ENCODE data around the gene BORCS6. TPM values are rescaled to one million over a fixed set of nuclear protein-coding genes. Genes with fewer than 3 reads are reported as not detected.

The BORCS6 gene
- total RNA-seq, 2 donors from 2014 or later: 10.2 to 10.8 TPM

DNA sequence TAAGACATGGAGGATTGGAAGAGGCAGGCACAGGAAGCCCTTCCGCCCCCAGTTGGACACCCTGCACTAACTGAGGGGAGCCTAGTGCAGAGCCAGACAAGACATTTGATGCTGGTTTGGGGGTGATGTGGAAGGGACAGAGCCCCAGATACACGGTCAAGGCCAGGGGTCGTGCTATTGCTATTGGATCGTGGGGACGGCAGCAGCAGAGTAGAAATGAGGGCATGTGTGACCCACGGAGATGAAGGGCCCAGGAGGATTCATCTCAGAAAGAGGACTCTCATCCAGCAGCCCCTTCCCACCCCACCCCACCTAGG, 25.2 kb downstream of the BORCS6 start:
- H3K4me1 ChIP-seq: peaks cover 0 to 38% of the 10 kb centered on the region in 2 donors
- H3K27me3 ChIP-seq: no peaks in the 10 kb centered on the region
- peak overlapping the region; percentile 99 for H3K27ac ChIP-seq
- H3K36me3 ChIP-seq: peaks cover 16% of the 10 kb centered on the region
- peak overlapping the region in 1 of 2 donors; percentile 97 for H3K4me3 ChIP-seq
- no peak for DNase-seq (ENCODE audit: low spot score)
- H3K9me3 ChIP-seq: no peaks in the 10 kb centered on the region
- TF ChIP-seq, protein P1, sequence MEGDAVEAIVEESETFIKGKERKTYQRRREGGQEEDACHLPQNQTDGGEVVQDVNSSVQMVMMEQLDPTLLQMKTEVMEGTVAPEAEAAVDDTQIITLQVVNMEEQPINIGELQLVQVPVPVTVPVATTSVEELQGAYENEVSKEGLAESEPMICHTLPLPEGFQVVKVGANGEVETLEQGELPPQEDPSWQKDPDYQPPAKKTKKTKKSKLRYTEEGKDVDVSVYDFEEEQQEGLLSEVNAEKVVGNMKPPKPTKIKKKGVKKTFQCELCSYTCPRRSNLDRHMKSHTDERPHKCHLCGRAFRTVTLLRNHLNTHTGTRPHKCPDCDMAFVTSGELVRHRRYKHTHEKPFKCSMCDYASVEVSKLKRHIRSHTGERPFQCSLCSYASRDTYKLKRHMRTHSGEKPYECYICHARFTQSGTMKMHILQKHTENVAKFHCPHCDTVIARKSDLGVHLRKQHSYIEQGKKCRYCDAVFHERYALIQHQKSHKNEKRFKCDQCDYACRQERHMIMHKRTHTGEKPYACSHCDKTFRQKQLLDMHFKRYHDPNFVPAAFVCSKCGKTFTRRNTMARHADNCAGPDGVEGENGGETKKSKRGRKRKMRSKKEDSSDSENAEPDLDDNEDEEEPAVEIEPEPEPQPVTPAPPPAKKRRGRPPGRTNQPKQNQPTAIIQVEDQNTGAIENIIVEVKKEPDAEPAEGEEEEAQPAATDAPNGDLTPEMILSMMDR (IDR thresholded peaks at IDR 0.05): no peak

DNA sequence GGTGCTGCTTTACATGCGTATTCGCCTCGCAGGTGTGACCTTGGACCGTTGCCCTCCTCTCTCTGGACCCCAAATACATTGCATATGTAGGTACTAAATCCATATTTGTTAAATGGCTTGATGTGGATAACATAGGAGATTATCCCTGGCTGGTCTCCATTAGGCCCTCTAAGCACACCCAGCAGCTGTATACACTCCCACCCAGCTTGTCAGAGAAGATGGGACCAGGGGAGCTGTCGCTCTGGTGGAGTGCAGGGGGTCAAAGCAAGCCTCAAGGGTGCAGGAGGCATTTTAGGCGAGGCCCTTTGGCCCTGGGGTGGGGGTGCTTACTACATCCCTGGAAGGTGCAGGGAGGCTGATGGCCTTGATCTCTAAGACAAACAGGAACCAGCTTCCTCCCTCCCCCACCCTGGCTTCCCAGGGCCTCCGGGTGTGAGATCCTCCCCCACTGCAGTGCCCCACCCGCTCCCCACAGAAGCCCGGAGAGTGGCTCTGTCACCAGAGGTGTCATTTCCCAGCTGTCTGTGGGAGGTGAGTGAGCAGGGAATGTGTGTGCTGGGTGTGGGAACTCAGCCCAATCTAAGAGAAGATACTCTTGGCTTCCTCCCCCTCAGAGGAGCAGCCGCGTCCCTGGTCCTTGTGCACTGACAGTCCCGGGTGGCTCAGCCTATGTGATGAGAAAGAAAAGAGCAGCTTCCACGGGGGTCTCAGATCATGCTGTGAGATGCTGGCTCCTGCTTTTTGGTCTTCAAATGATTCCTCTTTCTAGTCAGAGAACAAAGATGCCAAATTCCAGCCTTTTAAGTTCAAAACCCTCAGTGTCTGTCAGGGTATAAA, 25.8 kb downstream of the BORCS6 start:
- Histone ChIP-seq H3K4me3 (peak overlapping the region in 1 of 2 donors; percentile 97), H3K4me1 (peaks cover 0 to 44% of the 10 kb centered on the region in 2 donors)
- peak; percentile 91 for DNase-seq (ENCODE audit: low spot score)

DNA sequence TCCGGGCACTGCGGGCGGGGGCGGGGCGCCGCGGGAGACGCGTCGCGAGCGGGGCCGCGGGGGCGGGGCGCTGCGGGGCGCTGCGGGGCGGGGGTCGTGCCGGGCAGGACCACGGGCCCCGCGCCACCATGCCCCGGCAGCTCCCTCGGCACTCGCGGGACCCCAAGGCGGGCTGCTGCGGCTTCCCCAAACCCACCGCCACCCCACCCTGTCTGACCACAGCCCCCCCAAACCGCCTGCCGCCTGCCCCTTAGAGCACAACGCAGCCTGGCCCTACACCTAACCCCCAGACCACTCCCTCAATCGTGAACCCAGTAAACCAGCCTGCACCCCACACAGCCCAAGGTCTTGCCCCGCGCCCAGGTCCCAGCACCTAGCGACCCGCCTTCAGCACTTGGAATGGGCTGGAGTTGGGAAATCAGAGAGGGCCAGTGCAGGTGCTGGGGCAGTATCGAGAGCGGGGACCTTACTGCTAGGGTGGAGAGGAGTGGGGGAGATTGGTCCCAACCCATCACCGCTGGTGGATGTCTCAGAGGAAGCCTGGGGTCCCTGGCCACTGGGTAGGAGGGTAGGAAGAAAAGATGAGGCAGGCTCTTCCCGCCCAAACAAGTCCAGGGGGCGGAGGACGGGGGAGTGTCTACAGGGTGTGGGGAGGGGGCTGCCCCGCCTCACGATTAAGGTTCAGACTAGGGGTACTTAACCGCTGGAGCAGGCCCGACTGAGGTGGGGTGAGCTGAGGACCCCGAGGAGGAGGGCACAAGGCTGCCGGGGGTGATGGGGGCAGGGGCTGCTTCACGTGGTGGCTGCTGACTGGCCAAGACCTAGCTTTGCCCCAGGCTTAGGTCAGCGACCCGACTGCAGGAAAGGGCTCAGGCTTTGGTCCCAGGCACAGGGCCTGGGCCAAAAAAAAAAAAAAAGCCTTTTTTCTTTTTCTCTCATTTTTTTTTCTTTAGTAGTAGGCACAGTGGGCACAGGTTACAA, 26.7 kb downstream of the BORCS6 start:
- DNase-seq (ENCODE audit: low spot score): no peak
- H3K4me1 ChIP-seq: peaks cover 0 to 53% of the 10 kb centered on the region in 2 donors

More for the DNA sequence above, 25.8 kb downstream of the BORCS6 start:
- Histone ChIP-seq H3K36me3 (peaks cover 22% of the 10 kb centered on the region), H3K27ac (peak overlapping the region; percentile 99), H3K9me3 (no peaks in the 10 kb centered on the region), H3K27me3 (no peaks in the 10 kb centered on the region)
- TF ChIP-seq, protein P1 (IDR thresholded peaks at IDR 0.05): no peak

DNA sequence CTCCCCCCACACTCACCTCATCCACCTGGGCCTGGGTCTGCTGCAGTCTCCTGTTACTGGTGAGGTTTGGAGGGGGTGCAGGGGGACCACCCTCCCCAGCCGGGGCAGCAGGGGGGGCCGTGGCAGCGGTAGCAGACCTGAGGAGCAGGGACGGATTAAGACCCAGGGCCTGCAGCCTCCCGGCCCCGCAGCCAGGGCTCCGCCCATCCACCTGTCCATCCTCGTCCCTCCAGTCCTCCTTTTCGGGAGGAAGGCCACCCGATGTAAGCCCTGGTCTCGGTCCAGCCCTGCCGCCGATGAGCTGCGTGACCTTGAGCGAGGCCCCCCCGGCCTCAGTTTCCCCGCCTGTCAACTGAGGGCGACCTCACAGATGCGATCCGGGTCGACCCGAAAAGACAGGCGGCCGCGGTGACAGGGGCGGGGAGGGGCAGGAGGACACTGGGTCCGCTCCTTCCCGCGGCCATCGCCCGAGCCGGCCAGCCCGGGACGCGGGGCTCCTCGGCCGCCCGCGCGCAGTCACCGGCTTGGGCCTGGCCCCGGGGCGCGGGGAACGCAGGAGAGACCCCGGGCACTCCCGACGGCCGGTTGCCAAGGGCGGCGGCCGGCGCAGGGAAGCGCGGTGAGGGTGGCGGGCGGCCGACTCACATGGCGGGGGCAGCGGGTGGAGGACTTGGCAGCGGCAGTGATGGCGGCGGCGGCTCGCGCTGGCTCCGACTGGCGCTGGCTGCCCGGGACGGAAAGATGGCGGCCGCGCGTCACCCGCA, 27.6 kb downstream of the BORCS6 start, which contains the start of gene VAMP2:
TSS of gene VAMP2 (minus strand) at position 716 of the 764 bp plus-strand sequence. CDS start at position 647, 69 bp downstream.
- Histone ChIP-seq H3K4me1 (peaks cover 0 to 54% of the 10 kb centered on the region in 2 donors), H3K9me3 (no peaks in the 10 kb centered on the region), H3K27ac (peak within 1 kb of the TSS; percentile 99), H3K4me3 (peak within 1 kb of the TSS; percentile 97), H3K27me3 (no peaks in the 10 kb centered on the region), H3K36me3 (peaks cover 22% of the 10 kb centered on the region)
- DNase-seq (ENCODE audit: low spot score): no peak
- TF ChIP-seq, protein P1 (IDR thresholded peaks at IDR 0.05): peak in 1 of 2 donors; percentile 13

More for the DNA sequence above, 26.7 kb downstream of the BORCS6 start:
- TF ChIP-seq, protein P1 (IDR thresholded peaks at IDR 0.05): no peak
- peak overlapping the region; percentile 99 for H3K27ac ChIP-seq
- H3K9me3 ChIP-seq: no peaks in the 10 kb centered on the region
- H3K36me3 ChIP-seq: peaks cover 22% of the 10 kb centered on the region
- no peaks in the 10 kb centered on the region for H3K27me3 ChIP-seq
- H3K4me3 ChIP-seq: peak overlapping the region; percentile 97
